Activated naive CD8-positive, alpha-beta T cell (primary cell): ENCODE data around the gene TECR.
A peak's percentile ranks its signal among the peaks of the same experiment; 100 is the strongest.
"Not testable (repeated sequence)": the region's sequence is repeated elsewhere in the genome, so short reads cannot be mapped to it uniquely, and the experiment has no call there.

ENCODE experiments used
- H3K27ac Mint-ChIP-seq: one replicate; pipeline ENCODE4 v1.8.0; 2021; ENCODE audit warnings: mixed read lengths
- H3K27me3 Mint-ChIP-seq: one replicate; pipeline ENCODE4 v1.8.0; 2021; ENCODE audit warnings: mixed read lengths
- H3K36me3 Mint-ChIP-seq: one replicate; pipeline ENCODE4 v1.8.0; 2021; ENCODE audit warnings: mixed read lengths
- H3K4me1 Mint-ChIP-seq: one replicate; pipeline ENCODE4 v1.8.0; 2021; ENCODE audit warnings: low read depth, mixed read lengths
- H3K4me3 Mint-ChIP-seq: one replicate; pipeline ENCODE4 v1.8.0; 2021; ENCODE audit warnings: mild to moderate bottlenecking, mixed read lengths
- H3K9me3 Mint-ChIP-seq: one replicate; pipeline ENCODE4 v1.8.0; 2021; ENCODE audit warnings: low read depth, mixed read lengths

The TECR gene

DNA sequence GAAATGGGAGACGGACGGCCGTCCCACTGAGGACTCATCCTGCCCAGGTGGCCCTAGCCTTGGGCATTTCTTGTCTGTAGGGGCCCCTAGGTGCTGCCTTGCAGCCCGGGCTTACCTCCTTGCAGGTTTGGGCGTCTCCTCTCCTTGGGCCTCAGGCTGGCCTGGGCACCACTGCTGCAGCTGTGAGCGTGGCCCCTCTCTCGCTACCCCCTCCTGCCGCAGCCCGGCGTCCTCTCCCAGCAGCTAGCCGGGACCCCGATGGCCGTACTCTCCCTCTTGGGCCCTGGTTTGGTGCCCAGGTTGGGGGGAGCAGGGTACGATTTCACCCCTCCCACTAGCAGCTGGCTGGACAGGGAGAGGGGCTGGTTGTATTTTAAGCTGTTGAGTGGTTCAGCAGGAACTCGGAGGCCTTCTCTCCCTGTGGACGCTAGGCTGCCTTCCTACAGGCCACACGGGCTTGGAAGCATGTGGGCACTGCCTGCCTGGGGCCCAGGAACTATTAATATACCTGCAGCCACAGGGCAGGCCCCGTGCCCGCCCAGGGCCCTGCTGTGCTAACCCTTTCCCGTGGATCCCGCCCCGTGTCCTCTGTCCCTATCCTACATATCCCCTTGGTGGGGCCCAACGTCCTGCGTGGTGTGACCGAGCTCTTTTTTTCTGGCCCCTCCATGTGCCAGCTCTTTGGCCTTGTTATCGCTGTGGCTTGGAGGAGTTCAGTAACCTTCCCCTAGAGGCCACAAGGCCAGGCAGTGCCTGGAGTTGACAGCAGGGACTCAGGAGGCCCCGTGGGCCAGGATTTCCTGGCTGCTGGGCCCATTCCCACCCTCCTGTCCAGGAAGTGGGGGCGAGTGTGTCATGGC lies 30.8 kb downstream of the TECR start:
- no peaks in the 10 kb centered on the region for H3K36me3 Mint-ChIP-seq
- H3K4me3 Mint-ChIP-seq = no peak overlapping the region

DNA sequence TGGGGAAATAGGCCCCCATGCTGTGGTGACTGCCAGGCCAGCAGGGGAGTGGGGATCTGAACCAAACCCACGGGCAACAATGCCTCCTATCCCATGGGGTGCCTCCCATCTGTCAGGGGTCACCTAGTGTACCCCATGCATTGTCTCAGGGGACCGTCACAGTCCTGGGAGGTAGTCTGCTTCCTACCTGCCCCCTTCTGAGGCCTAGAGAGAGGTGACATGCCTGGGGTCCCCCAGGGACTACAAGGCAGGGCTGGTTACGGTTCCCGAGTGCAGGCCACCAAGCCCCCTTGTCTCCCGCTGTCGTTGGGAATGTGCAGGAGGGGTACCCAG lies 31.3 kb downstream of the TECR start:
- Mint-ChIP-seq H3K4me3 (no peak overlapping the region), H3K27ac (no peak overlapping the region), H3K27me3 (no peaks in the 10 kb centered on the region), H3K4me1 (peaks cover 27% of the 10 kb centered on the region), H3K36me3 (no peaks in the 10 kb centered on the region), H3K9me3 (no peaks in the 10 kb centered on the region)

More for the DNA sequence above, 30.8 kb downstream of the TECR start:
- peaks cover 28% of the 10 kb centered on the region for H3K4me1 Mint-ChIP-seq
- peak overlapping the region; percentile 75 for H3K27ac Mint-ChIP-seq
- H3K27me3 Mint-ChIP-seq = no peaks in the 10 kb centered on the region
- H3K9me3 Mint-ChIP-seq = no peaks in the 10 kb centered on the region

DNA sequence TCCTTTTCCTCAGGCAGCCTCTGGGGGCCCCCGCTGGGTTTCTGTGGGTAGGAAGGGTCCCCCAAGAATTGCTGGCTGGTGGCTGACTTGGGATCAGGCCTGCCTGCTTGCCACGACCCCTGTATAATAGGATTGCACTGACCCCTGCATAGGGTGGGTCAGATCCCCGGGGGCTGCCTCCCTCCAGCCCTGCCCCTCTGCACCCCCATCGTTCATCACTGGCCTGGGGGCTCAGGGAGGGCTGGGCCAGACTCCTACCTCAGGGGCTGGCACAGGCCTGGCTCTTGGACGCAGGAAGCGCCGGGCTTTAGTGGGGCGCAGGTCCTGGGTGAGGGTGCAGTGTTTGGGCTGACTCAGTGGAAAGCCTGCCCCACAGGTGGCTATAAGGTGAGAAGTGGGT lies 31.9 kb downstream of the TECR start:
- Mint-ChIP-seq H3K4me3 (no peak overlapping the region), H3K27ac (no peak overlapping the region), H3K4me1 (peaks cover 22% of the 10 kb centered on the region)

DNA sequence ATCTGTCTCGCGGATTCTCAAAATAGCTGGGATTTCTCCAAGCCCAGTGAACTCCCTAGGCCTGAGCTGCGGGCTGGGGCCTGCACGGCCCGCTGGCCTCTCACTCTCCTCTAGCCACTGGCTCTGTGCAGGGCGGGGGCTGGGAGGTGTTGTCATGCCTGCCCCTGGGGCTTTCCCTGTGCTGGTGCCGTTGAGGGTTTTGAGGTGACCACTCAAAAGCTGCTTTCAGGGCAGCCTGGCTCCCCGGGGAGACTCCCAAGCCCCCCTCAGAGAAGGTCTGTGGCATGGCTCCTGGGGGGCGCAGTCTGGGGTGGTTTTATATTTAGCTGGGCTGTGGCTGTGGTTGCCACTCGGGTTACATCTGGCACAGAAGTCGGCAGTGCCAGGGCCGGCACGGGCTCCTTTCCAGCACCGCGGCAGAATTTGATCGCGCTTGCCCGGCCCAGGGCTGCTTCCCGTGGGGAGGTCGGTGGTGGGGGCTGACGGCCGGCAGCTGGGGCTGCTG lies 32.5 kb downstream of the TECR start:
- no peaks in the 10 kb centered on the region for H3K27me3 Mint-ChIP-seq
- H3K4me1 Mint-ChIP-seq = peaks cover 18% of the 10 kb centered on the region
- no peaks in the 10 kb centered on the region for H3K36me3 Mint-ChIP-seq
- H3K27ac Mint-ChIP-seq = no peak overlapping the region
- H3K9me3 Mint-ChIP-seq = no peaks in the 10 kb centered on the region
- H3K4me3 Mint-ChIP-seq = no peak overlapping the region

More for the DNA sequence above, 31.9 kb downstream of the TECR start:
- Mint-ChIP-seq H3K27me3 (no peaks in the 10 kb centered on the region), H3K9me3 (no peaks in the 10 kb centered on the region), H3K36me3 (no peaks in the 10 kb centered on the region)

DNA sequence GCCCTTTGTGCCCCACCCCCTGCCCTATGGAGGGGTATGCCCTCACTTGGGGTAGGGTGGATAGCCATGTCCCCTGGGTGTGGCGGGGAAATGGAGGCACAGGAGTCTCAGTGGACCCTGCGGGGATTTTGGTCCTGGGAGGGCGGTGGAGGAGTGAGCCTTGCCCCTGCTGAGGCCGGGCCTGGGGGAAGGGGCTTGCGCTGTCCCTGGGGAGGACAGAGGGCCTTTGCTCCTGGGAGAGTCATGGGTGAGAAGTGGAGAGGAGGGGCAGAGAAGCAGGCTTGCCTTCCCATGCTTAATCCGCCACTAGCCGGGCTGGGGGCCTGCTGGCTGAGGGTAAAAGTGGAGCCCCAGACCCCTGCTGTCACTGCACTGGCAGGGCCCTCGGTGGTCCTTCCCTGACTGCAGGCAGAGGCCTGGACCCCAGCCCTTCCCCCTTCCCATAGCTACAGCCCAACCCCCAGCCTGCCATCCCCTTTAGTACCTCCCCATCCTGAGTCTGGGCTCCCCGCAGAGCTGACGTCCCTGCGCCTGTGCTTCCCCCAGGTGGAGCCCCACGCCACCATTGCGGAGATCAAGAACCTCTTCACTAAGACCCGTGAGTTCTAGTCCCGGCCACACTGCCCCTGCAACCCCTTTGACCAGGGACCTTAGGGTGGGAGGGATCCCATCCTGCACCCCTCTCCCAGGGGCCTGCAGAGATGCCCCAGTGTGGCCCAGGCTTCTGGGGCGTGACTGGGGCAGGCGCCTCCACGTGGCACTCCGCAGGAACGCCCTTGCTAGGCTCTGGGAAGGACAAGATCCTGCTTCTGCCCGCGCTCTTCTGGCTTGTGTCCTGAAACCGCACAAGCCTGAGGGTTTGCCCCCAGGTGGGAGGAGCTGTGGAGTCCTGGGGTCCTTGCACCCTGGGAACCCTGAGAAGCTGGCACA lies 33.5 kb downstream of the TECR start:
- Mint-ChIP-seq H3K4me3 (no peak overlapping the region), H3K9me3 (no peaks in the 10 kb centered on the region), H3K27ac (no peak overlapping the region)

DNA sequence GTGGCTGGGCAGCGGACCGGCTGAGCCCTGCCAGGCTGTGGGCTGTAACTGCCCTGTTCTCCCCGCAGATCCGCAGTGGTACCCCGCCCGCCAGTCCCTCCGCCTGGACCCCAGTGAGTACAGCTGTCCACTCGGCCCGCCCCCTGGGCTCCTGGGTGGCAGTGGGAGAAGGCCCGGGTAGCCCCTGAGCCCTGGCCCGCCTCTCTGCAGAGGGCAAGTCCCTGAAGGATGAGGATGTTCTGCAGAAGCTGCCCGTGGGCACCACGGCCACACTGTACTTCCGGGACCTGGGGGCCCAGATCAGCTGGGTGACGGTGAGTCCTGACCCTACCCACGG lies 34.2 kb downstream of the TECR start:
- Mint-ChIP-seq H3K27me3 (no peaks in the 10 kb centered on the region), H3K27ac (no peak overlapping the region), H3K4me3 (no peak overlapping the region), H3K36me3 (no peaks in the 10 kb centered on the region), H3K4me1 (peaks cover 19% of the 10 kb centered on the region), H3K9me3 (no peaks in the 10 kb centered on the region)

More for the DNA sequence above, 33.5 kb downstream of the TECR start:
- no peaks in the 10 kb centered on the region for H3K36me3 Mint-ChIP-seq
- no peaks in the 10 kb centered on the region for H3K27me3 Mint-ChIP-seq
- peaks cover 21% of the 10 kb centered on the region for H3K4me1 Mint-ChIP-seq

DNA sequence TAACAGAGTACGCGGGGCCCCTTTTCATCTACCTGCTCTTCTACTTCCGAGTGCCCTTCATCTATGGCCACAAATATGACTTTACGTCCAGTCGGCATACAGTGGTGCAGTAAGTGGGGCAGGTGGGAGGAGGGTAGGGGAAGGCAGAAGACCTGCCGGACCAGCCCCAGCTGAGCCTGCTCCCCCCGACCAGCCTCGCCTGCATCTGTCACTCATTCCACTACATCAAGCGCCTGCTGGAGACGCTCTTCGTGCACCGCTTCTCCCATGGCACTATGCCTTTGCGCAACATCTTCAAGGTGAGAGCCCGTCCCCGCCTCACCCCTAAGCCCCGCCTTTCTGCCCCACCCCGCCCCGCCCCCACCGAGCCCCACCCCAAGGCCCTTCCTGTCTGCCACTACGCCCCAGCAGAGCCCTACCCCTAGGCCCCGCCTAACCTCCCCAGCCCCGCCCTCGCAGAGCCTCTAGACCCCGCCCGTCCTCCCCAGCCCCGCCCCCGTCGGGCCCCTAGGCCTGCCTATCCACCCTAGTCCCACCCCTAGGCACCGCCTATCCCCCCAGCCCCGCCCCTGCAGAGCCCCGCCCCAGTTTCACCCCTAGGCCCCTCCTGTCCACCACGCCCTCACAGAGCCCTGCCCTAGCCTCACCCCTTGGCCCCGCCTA lies 34.7 kb downstream of the TECR start:
- no peaks in the 10 kb centered on the region for H3K27me3 Mint-ChIP-seq
- no peaks in the 10 kb centered on the region for H3K9me3 Mint-ChIP-seq
- H3K4me3 Mint-ChIP-seq = no peak overlapping the region
- H3K4me1 Mint-ChIP-seq = peaks cover 21% of the 10 kb centered on the region
- no peak overlapping the region for H3K27ac Mint-ChIP-seq
- H3K36me3 Mint-ChIP-seq = no peaks in the 10 kb centered on the region

DNA sequence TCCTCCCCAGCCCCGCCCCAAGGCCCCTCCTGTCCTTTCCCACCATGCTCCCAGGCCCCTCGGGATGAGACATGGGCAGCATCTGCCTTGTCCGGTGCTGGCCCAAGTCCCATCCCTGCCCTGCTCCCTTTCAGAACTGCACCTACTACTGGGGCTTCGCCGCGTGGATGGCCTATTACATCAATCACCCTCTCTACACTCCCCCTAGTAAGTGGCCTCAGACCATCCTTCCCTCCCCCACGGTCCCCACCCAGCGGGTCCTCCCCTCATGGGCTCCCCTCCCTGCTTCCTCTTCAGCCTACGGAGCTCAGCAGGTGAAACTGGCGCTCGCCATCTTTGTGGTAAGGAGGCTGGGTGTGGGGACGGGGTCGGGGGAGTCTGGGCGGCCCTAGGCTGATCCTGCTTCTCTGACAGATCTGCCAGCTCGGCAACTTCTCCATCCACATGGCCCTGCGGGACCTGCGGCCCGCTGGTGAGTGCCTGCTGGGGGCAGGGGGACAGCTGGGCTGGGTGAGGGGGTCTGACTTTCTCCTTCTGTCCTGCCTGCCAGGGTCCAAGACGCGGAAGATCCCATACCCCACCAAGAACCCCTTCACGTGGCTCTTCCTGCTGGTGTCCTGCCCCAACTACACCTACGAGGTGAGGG lies 35.4 kb downstream of the TECR start:
- not testable (repeated sequence) for H3K36me3 Mint-ChIP-seq, H3K27me3 Mint-ChIP-seq, H3K9me3 Mint-ChIP-seq, H3K4me3 Mint-ChIP-seq, H3K27ac Mint-ChIP-seq
- H3K4me1 Mint-ChIP-seq = peaks cover 26% of the 10 kb centered on the region

DNA sequence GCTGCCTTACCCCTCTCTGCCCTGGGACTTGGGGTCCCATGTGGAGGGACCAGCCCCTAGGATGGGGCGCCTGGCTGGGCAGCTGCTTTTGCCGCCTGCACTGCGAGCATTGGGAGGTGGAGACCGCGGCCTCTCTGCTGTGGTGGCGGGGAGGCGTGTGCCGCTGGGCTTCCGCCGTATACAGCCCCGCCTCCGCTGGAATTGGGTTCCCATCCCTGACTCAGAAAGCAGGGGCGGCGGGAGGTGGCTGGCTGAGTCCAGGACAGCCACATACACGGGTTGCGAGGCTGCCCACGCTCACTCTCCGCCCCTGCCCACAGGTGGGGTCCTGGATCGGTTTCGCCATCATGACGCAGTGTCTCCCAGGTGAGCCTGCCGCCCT lies 35.9 kb downstream of the TECR start:
- no peak overlapping the region for H3K4me3 Mint-ChIP-seq
- H3K9me3 Mint-ChIP-seq = no peaks in the 10 kb centered on the region
- H3K4me1 Mint-ChIP-seq = peaks cover 27% of the 10 kb centered on the region
- no peak overlapping the region for H3K27ac Mint-ChIP-seq
- H3K27me3 Mint-ChIP-seq = no peaks in the 10 kb centered on the region
- H3K36me3 Mint-ChIP-seq = no peaks in the 10 kb centered on the region

DNA sequence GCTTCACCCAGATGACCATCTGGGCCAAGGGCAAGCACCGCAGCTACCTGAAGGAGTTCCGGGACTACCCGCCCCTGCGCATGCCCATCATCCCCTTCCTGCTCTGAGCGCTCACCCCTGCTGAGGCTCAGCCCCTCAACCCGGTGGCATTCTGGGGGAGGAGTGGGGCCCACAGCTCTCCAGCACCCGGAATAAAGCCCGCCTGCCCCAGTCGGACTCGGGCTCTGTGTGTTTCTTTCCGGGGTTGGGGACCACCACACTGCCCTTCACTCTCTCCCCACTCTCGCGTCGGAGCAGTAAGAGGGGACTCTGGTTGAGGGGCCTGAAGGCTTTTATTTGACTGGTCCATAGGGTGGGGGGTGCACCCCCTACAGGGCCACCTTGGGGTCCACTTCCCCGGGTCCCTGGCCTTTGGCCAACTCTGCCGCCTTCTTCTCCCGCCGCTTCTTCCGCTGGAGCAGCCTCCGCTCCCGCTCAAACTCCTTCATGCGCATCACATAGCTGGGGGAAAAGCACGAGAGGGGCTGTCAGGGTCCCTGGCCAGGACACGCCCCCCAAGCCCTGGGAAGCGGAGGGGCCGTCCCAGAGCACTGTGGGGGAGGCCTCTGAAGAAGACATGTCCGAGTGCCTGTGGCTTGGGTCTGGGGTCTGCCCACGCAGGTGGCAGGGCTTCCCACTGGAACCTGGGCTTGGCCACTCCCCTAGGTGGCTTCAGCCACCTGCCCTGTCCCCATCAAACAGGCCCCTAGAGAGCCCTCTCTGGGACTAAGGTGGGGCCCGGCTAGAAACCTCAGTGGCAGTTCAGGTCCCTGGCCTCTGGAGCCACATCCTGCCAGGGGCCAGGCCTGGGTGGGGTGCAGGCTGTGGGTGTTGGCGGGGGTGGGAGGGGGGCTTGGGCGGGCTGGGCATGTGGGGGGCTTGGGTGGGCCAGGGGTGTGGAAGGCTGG lies 36.6 kb downstream of the TECR start:
- Mint-ChIP-seq H3K9me3 (no peaks in the 10 kb centered on the region), H3K36me3 (no peaks in the 10 kb centered on the region), H3K4me1 (peaks cover 29% of the 10 kb centered on the region), H3K27me3 (no peaks in the 10 kb centered on the region), H3K4me3 (no peak overlapping the region), H3K27ac (no peak overlapping the region)

DNA sequence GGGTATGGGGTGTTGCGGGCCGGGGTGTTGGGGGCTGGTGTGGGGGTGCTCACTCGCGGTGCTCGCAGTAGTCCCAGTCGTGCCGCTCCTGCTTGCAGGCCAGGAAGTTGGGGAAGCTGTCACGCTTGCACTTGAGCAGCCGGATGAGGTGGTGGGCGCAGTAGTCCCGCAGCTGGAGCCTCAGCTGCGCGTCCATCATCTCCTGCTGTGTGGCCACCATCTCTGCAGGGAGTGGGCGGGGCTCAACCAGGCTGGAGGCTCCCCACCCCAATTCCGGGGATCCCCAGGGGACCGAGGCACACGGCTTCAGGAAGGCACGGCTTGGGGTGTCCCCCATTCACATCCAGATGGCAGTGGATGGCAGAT lies 37.3 kb downstream of the TECR start:
- H3K36me3 Mint-ChIP-seq = no peaks in the 10 kb centered on the region
- no peaks in the 10 kb centered on the region for H3K9me3 Mint-ChIP-seq

DNA sequence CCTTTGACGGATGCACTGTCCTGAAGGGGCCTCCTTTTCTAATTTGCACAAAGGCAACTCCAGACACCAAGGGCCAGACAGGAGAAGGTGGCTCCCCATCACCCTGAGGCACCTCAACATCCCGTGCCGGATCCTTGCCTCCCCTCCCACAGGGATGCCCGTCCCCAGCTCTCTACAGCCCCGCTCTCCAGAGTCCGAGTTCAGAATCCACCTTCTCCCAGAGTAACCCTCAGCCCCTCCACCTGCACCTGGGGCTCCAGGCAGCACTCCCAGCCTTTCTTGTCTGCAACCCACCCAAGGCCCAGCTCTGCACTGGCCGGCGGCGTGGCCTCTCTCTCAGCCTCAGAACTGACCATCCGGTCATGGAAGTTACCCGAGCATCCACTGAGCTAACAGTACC lies 37.7 kb downstream of the TECR start:
- Mint-ChIP-seq H3K27me3 (no peaks in the 10 kb centered on the region), H3K4me1 (peaks cover 34% of the 10 kb centered on the region), H3K4me3 (no peak overlapping the region)

More for the DNA sequence above, 37.3 kb downstream of the TECR start:
- H3K27ac Mint-ChIP-seq = no peak overlapping the region
- H3K27me3 Mint-ChIP-seq = no peaks in the 10 kb centered on the region
- peaks cover 31% of the 10 kb centered on the region for H3K4me1 Mint-ChIP-seq
- no peak overlapping the region for H3K4me3 Mint-ChIP-seq

DNA sequence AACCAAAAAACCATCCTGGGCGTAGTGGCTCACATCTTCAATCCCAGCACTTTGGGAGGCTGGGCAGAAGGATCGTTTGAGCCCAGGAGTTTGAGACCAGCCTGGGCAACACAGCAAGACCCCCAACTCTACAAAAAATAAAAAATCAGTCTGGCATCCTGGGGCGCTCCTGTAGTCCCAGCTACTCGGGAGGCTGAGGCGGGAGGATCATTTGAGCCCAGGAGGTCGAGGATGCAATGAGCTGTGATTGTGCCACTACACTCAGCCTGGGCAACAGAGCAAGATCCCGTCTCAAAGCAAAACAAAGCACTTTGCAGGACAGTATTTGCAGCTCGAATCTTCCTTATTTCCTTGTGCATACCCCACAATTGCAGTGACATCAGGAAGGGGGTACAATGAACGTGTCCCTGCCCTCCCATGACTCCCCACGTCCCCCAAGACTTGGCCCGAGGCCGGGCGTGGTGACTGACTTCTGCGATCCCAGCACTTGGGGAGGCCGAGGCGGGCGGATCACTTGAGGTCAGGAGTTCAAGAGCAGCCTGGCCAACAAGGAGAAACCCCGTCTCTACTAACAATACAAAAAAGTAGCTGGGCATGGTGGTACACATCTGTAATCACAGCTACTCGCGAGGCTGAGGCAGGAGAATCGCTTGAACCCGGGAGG lies 41.6 kb downstream of the TECR start:
- no peaks in the 10 kb centered on the region for H3K27me3 Mint-ChIP-seq
- peak overlapping the region; percentile 34 for H3K27ac Mint-ChIP-seq
- no peaks in the 10 kb centered on the region for H3K9me3 Mint-ChIP-seq
- H3K4me3 Mint-ChIP-seq = peak overlapping the region; percentile 95
- H3K36me3 Mint-ChIP-seq = no peaks in the 10 kb centered on the region
- H3K4me1 Mint-ChIP-seq = peaks cover 35% of the 10 kb centered on the region

More for the DNA sequence above, 37.7 kb downstream of the TECR start:
- H3K36me3 Mint-ChIP-seq = no peaks in the 10 kb centered on the region
- no peaks in the 10 kb centered on the region for H3K9me3 Mint-ChIP-seq
- H3K27ac Mint-ChIP-seq = peak overlapping the region; percentile 34
